Iris pigment epithelial cell (primary cell): ENCODE results near the gene ERGIC1.

Experiments
- DNase-seq: peaks from one replicate; pipeline ENCODE4 v3.0.0-alpha.2; 2011; ENCODE audit warnings: low read depth

Gene ERGIC1

GRCh38 chr5:172866802-172867748, 33.0 kb downstream of the ERGIC1 start:
- DNase-seq: peak; percentile 62

GRCh38 chr5:172867761-172868435, 33.8 kb downstream of the ERGIC1 start:
- DNase-seq: peak; percentile 29

- peak; percentile 84 for DNase-seq
These were observed 34.4 kb downstream of the ERGIC1 start for GRCh38 chr5:172868436-172868923.

GRCh38 chr5:172868924-172869591, 35.0 kb downstream of the ERGIC1 start:
- DNase-seq: peak; percentile 94

- no peak for DNase-seq
These were observed 35.6 kb downstream of the ERGIC1 start for GRCh38 chr5:172869691-172870090.

GRCh38 chr5:172870291-172870714, 36.3 kb downstream of the ERGIC1 start:
- DNase-seq: peak; percentile 98

GRCh38 chr5:172870715-172871461, 36.8 kb downstream of the ERGIC1 start:
- peak; percentile 72 for DNase-seq

- DNase-seq: no peak
These were observed 37.5 kb downstream of the ERGIC1 start for GRCh38 chr5:172871536-172871935.

- DNase-seq: peak; percentile 72
These were observed 37.9 kb downstream of the ERGIC1 start for GRCh38 chr5:172871982-172872381.

- DNase-seq: peak; percentile 86
These were observed 39.0 kb downstream of the ERGIC1 start for GRCh38 chr5:172872997-172873491.

GRCh38 chr5:172873513-172873912, 39.5 kb downstream of the ERGIC1 start:
- DNase-seq: no peak

GRCh38 chr5:172874647-172875504, 40.8 kb downstream of the ERGIC1 start:
- no peak for DNase-seq

GRCh38 chr5:172875505-172876279, 41.6 kb downstream of the ERGIC1 start:
- no peak for DNase-seq

- DNase-seq: no peak
These were observed 42.5 kb downstream of the ERGIC1 start for GRCh38 chr5:172876578-172876977.

- DNase-seq: no peak
These were observed 43.6 kb downstream of the ERGIC1 start for GRCh38 chr5:172877466-172878260.

- no peak for DNase-seq
These were observed 44.5 kb downstream of the ERGIC1 start for GRCh38 chr5:172878585-172878932.

- DNase-seq: peak; percentile 60
These were observed 45.1 kb downstream of the ERGIC1 start for GRCh38 chr5:172878933-172879752.
